HL-60 (cell line): ENCODE results near the gene UQCRH.

ENCODE experiments used
- DNase-seq, 2 experiments: peaks; one replicate each; pipeline ENCODE4 v3.0.0-alpha.2; 2010 to 2020; ENCODE audit warnings: low read depth in 1 of 2, low spot score in 1 of 2
- H3K27ac ChIP-seq: fragments of 250-450 bp; sonication (Bioruptor Pico); replicated peaks from 2 replicates; pipeline ENCODE4 v1.5.1; 2020; ENCODE audit warnings: mild to moderate bottlenecking, moderate library complexity
- H3K27me3 ChIP-seq: fragments of 250-450 bp; sonication (Bioruptor Pico); 2 replicates; pipeline ENCODE4 v1.5.1; 2021; ENCODE audit warnings: mild to moderate bottlenecking, moderate library complexity; ENCODE audit not compliant: insufficient read depth, poor library complexity, severe bottlenecking
- H3K4me3 ChIP-seq: replicated peaks from 2 replicates; pipeline ENCODE4 v1.5.1; 2011; ENCODE audit warnings: mild to moderate bottlenecking, control low read depth, low read length; ENCODE audit not compliant: insufficient read depth
- CTCF ChIP-seq: IDR thresholded peaks from one replicate; pipeline ENCODE4 v1.5.1; 2011; ENCODE audit warnings: low read length, control low read depth, inconsistent platforms; ENCODE audit not compliant: insufficient read depth
- GABPA ChIP-seq: IDR thresholded peaks from 2 replicates; pipeline ENCODE4 v1.6.1; 2012; ENCODE audit warnings: low read depth
- POLR2AphosphoS5 ChIP-seq: IDR thresholded peaks from 2 replicates; pipeline ENCODE4 v1.6.1; 2012; ENCODE audit warnings: low read depth
- SPI1 ChIP-seq: IDR thresholded peaks from 2 replicates; pipeline ENCODE4 v1.6.1; 2012; ENCODE audit warnings: low read depth, mild to moderate bottlenecking, borderline replicate concordance
- TF ChIP-seq, protein P1 (sequence below): IDR thresholded peaks from 2 replicates; pipeline ENCODE4 v1.6.1; 2012; ENCODE audit warnings: low read depth; ENCODE audit not compliant: insufficient replicate concordance

UQCRH gene

DNA sequence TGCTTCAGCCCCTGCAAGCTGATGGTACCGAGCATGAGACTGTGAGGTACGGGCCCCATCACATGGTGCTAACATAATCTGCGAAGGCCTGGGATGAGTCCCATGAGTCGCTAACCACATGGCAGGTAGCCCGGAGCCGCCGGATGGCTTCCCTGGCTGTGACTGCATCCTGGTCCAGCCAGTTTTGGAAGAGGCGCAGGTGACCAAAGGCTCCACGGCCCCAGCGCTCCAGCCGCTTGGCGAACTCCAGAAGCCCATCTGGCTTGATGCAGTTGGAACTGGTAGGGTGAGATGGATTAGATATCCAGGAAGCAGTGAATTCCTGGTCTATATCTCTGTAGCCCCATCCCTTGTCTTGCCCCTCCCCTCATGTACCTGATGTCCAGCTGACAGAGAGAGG lies 24.7 kb upstream of the UQCRH start:
- TF ChIP-seq POLR2AphosphoS5 = 0 out of 2 replicates have a peak, but pooled peaks have one; percentile 6
- TF ChIP-seq CTCF = no peak

GRCh38 chr1:46280092-46280491 lies 23.4 kb upstream of the UQCRH start:
- TF ChIP-seq POLR2AphosphoS5 (no peak), GABPA (no peak), SPI1 (no peak), CTCF (no peak)
- TF ChIP-seq, protein P1, sequence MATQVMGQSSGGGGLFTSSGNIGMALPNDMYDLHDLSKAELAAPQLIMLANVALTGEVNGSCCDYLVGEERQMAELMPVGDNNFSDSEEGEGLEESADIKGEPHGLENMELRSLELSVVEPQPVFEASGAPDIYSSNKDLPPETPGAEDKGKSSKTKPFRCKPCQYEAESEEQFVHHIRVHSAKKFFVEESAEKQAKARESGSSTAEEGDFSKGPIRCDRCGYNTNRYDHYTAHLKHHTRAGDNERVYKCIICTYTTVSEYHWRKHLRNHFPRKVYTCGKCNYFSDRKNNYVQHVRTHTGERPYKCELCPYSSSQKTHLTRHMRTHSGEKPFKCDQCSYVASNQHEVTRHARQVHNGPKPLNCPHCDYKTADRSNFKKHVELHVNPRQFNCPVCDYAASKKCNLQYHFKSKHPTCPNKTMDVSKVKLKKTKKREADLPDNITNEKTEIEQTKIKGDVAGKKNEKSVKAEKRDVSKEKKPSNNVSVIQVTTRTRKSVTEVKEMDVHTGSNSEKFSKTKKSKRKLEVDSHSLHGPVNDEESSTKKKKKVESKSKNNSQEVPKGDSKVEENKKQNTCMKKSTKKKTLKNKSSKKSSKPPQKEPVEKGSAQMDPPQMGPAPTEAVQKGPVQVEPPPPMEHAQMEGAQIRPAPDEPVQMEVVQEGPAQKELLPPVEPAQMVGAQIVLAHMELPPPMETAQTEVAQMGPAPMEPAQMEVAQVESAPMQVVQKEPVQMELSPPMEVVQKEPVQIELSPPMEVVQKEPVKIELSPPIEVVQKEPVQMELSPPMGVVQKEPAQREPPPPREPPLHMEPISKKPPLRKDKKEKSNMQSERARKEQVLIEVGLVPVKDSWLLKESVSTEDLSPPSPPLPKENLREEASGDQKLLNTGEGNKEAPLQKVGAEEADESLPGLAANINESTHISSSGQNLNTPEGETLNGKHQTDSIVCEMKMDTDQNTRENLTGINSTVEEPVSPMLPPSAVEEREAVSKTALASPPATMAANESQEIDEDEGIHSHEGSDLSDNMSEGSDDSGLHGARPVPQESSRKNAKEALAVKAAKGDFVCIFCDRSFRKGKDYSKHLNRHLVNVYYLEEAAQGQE = no peak
- H3K27me3 ChIP-seq = no peaks in the 10 kb centered on the region
- H3K4me3 ChIP-seq = no peak overlapping the region
- DNase-seq = no peak
- no peak overlapping the region for H3K27ac ChIP-seq

More for the DNA sequence above, 24.7 kb upstream of the UQCRH start:
- no peaks in the 10 kb centered on the region for H3K27me3 ChIP-seq
- DNase-seq = no peak
- H3K27ac ChIP-seq = no peak overlapping the region
- no peak overlapping the region for H3K4me3 ChIP-seq

GRCh38 chr1:46281021-46281420 lies 22.5 kb upstream of the UQCRH start:
- Histone ChIP-seq H3K4me3 (no peak overlapping the region), H3K27ac (no peak overlapping the region), H3K27me3 (no peaks in the 10 kb centered on the region)
- no peak for DNase-seq
- TF ChIP-seq CTCF (no peak), POLR2AphosphoS5 (peak; percentile 53; the same call in 1 of the 2 replicates)

GRCh38 chr1:46284058-46284457 lies 19.4 kb upstream of the UQCRH start:
- Histone ChIP-seq H3K4me3 (no peak overlapping the region), H3K27me3 (no peaks in the 10 kb centered on the region), H3K27ac (no peak overlapping the region)
- TF ChIP-seq, protein P1 = no peak
- TF ChIP-seq POLR2AphosphoS5 (no peak), CTCF (no peak), SPI1 (no peak)
- DNase-seq = no peak
